Naive thymus-derived CD8-positive, alpha-beta T cell (primary cell): Measurements from ENCODE around the gene KTN1. TPM values are rescaled to one million over a fixed set of nuclear protein-coding genes. Genes with fewer than 3 reads are reported as not detected.

Experiments used
- ATAC-seq, 2 donors: fragments of 150-1000 bp; cut with Tn5 transposase in 1 of 2; sonication (Bioruptor Pico), chemical (Tn5 transposase) in 1 of 2; 1 replicate in 1 of 2; 2 replicates in 1 of 2; pipeline ENCODE4 v1.10.0; 2021; ENCODE audit warnings: mild to moderate bottlenecking in 2 of 2, moderate library complexity in 2 of 2
- POLR2A ChIA-PET: fragments of 350-600 bp; sonication (Branson Sonifier 250); formaldehyde crosslinking; loops from one replicate; lab custom pipeline; 2021; ENCODE audit warnings: antibody characterized with exemption; lab: Charles Lee
- DNase-seq, 10 donors: peaks; one replicate each; pipeline versions ENCODE4 v3.0.0 to v3.0.0-alpha.2; 2020 to 2022
- H3K27ac Mint-ChIP-seq, 10 donors: one replicate each; pipeline ENCODE4 v1.8.0; 2020 to 2022; ENCODE audit warnings: mild to moderate bottlenecking in 10 of 10, mixed read lengths in 10 of 10, moderate library complexity in 4 of 10, inconsistent platforms in 1 of 10
- H3K27me3 Mint-ChIP-seq, 5 donors: one replicate each; pipeline ENCODE4 v1.8.0; 2021 to 2022; ENCODE audit warnings: mixed read lengths in 5 of 5
- H3K36me3 Mint-ChIP-seq, 3 donors: one replicate each; pipeline ENCODE4 v1.8.0; 2020 to 2022; ENCODE audit warnings: mixed read lengths in 3 of 3, mild to moderate bottlenecking in 2 of 3, inconsistent platforms in 1 of 3
- H3K4me1 Mint-ChIP-seq, 4 donors: one replicate each; pipeline ENCODE4 v1.8.0; 2021 to 2022; ENCODE audit warnings: mixed read lengths in 4 of 4
- H3K4me3 Mint-ChIP-seq, 10 donors: one replicate each; pipeline ENCODE4 v1.8.0; 2020 to 2022; ENCODE audit warnings: mild to moderate bottlenecking in 10 of 10, mixed read lengths in 10 of 10, moderate library complexity in 6 of 10, inconsistent platforms in 1 of 10
- H3K9me3 Mint-ChIP-seq, 9 donors: one replicate each; pipeline ENCODE4 v1.8.0; 2020 to 2022; ENCODE audit warnings: mixed read lengths in 9 of 9, mild to moderate bottlenecking in 3 of 9, inconsistent platforms in 1 of 9, moderate library complexity in 1 of 9
- polyA plus RNA-seq, 3 donors: library from polyadenylated mRNA; unstranded; fragments of 300-500 nt; fragmentation: Illumina TruSeq; gene quantifications; one replicate each; pipeline ENCODE4 v1.2.3, GENCODE V29; 2021
- total RNA-seq, 8 experiments: library from RNA in 2 of 8; stranded (reverse) in 2 of 8; gene quantifications; one replicate each; pipeline ENCODE4 v1.2.3 and lab custom pipeline; 2021 to 2026

KTN1 gene
- total and polyA plus RNA-seq, 5 experiments from 2014 or later = 16.1 to 142 (median 30.1) TPM

DNA sequence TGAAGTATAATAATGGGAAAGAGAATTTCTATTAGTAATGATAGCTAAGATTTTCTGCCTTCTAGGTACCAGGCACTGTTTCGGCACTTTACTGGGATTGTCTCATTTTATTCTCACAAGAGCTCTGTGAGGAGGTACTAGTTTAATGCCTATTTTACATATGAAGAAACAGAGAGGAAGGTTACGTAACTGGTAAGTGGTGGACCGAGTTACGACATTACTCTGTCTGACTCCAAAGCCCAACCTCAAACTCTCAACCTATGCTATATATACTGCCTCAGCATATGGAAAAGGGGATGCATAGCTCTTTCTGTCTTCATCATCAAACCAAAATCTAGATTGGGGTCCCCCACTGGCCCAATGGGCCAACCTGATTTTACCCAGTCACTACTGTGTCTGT is 133.5 kb downstream of the KTN1 start:
- Mint-ChIP-seq H3K36me3 (peaks cover 0 to 5% (median 0%) of the 10 kb centered on the region in 3 donors), H3K27me3 (no peaks in the 10 kb centered on the region), H3K27ac (no peak overlapping the region), H3K4me3 (no peak overlapping the region), H3K4me1 (peaks cover 0 to 2% (median under 1%) of the 10 kb centered on the region in 4 donors), H3K9me3 (peaks cover 0 to 4% (median 0%) of the 10 kb centered on the region in 9 donors)
- ATAC-seq (no peak), DNase-seq (no peak)
- POLR2A ChIA-PET = no interaction called here

DNA sequence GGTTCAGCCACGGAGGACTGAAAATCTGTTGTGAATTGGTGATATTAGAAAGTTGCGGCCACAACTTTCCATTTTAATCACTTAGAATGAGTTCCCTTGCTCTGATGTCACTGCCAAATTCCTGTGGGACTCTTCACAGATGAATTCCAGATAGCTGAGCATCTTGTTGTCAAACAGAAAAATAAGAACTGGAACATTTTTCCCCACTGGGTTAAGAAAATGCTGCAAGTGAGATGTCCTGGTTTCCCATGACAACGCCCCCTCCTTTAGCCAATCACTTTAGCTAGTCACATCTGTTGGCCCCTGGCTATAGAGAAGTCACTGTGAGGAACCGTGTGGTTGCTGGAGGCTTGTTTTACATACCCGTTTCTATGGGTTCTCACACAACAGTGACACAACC is 135.9 kb downstream of the KTN1 start:
- POLR2A ChIA-PET = no interaction called here
- Mint-ChIP-seq H3K27ac (no peak overlapping the region), H3K36me3 (peaks cover 0 to 5% (median 0%) of the 10 kb centered on the region in 3 donors), H3K4me1 (peaks cover 0 to 4% (median 1%) of the 10 kb centered on the region in 4 donors), H3K27me3 (no peaks in the 10 kb centered on the region), H3K9me3 (peaks cover 0 to 4% (median 0%) of the 10 kb centered on the region in 9 donors), H3K4me3 (no peak overlapping the region)
- ATAC-seq (no peak), DNase-seq (no peak)

DNA sequence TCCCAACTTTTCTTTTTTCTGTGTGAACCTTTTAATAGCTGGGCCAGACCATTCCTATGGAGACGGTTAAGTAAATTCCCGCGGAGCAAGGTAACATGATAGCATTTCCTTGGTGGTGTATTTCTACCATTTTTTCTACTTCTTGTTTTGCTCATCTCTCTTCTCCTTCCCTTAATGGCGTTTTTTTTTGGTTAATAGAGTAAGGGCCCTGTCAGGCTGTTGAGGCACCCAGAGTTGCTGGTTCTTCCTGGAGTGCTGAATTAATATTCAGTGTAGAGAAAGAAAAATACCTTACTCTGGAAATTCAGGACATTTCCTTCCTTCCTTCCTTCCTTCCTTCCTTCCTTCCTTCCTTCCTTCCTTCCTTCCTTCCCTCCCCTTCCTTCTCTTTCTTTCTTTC is 137.6 kb downstream of the KTN1 start:
- Mint-ChIP-seq H3K27me3 (no peaks in the 10 kb centered on the region), H3K4me1 (peaks cover 0 to 4% (median 1%) of the 10 kb centered on the region in 4 donors), H3K4me3 (no peak overlapping the region), H3K27ac (peak overlapping the region in 1 of 10 donors; percentile 63), H3K36me3 (no peaks in the 10 kb centered on the region), H3K9me3 (peaks cover 0 to 2% (median 0%) of the 10 kb centered on the region in 9 donors)
- no peak for DNase-seq
- ATAC-seq = no peak
- POLR2A ChIA-PET = no interaction called here

DNA sequence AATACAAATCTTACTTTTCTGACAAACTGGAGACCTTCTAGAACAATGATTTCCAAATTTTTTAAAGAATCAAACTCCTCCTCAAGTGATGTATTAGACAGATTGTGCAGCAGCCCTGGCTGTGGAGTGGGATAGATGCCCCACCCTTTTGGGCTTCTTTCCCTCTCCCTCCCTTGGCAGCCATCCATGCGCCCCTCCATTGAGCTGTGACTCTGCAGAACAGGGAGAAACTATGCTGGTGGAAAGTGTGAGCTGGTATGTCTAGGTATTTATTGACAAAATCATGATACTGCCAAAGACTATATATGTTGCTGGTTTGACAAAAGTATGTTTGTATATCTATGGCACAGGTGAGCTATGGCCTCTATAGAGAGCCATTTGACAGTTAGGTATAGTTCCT is 138.5 kb downstream of the KTN1 start:
- H3K27ac Mint-ChIP-seq = no peak overlapping the region
- no peaks in the 10 kb centered on the region for H3K36me3 Mint-ChIP-seq
- H3K4me1 Mint-ChIP-seq = peaks cover 0 to 4% (median 1%) of the 10 kb centered on the region in 4 donors
- no peak overlapping the region for H3K4me3 Mint-ChIP-seq
- H3K9me3 Mint-ChIP-seq = peaks cover 0 to 2% (median 0%) of the 10 kb centered on the region in 9 donors
- POLR2A ChIA-PET = no interaction called here
- no peaks in the 10 kb centered on the region for H3K27me3 Mint-ChIP-seq
- DNase-seq (no peak), ATAC-seq (no peak)

DNA sequence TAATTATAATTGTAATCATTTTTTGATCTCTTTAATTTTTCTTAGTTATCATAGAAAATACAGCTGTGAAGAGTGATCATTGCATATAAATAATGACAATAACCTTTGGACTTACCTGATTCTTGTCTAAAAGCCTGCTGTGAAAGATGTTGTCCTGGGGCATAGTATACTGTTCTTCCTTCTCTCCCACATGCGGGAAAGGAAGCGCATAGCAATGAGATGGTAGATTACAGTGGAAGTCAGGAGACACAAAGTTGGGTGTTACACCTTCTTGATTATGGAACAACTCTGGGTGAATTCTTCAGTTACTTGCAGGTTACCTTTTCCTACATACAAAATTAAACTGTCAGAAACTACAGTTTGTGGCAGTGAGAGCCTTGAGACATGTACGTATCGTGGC is 140.8 kb downstream of the KTN1 start:
- Mint-ChIP-seq H3K27me3 (no peaks in the 10 kb centered on the region), H3K36me3 (no peaks in the 10 kb centered on the region), H3K4me3 (no peak overlapping the region), H3K27ac (no peak overlapping the region), H3K9me3 (peaks cover 0 to 2% (median 0%) of the 10 kb centered on the region in 9 donors), H3K4me1 (peaks cover 0 to 4% (median under 1%) of the 10 kb centered on the region in 4 donors)
- POLR2A ChIA-PET = no interaction called here
- no peak for ATAC-seq
- no peak for DNase-seq

DNA sequence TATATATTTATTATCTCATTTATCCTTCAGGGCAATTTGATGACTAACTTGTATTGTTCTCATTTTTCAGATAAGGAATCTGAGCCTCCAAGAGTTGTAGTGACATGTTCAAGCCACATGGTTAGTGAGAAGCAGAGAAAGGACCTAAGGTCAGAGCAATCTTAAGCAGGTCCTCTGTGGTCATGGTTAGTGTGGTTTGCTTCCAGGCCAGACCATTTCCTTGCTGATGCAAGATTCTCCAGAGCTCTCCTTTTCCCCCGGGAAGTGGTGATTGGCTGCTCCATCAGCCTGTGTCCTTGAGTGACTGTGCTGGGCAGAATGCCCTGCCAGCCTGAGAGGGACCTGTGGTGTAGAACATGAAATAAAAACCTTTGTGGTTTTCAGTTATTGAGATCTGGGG is 141.3 kb downstream of the KTN1 start:
- Mint-ChIP-seq H3K4me1 (peaks cover 0 to 4% (median 0%) of the 10 kb centered on the region in 4 donors), H3K36me3 (no peaks in the 10 kb centered on the region), H3K4me3 (no peak overlapping the region), H3K27ac (no peak overlapping the region), H3K9me3 (peaks cover 0 to 2% (median 0%) of the 10 kb centered on the region in 9 donors), H3K27me3 (no peaks in the 10 kb centered on the region)
- no peak for DNase-seq
- no peak for ATAC-seq
- POLR2A ChIA-PET = no interaction called here

DNA sequence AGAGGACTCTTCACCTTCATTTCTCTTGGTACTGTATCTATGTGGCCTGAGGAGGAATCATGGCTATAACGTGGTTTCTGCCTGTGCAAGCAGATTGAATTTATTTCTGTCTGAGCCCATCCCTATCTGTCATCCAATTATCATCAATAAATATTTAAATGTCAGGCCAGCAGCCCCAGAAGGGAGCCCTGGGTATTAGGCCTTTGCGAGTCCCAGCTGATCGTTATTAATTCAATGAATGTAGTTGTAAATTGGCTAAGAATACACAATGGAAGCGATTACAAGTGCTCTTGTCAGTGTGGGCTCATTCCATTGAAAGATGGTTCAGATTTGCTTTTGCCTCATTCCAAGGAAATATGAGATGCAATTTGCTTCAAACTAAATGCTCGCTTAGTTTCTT is 142.0 kb downstream of the KTN1 start:
- no peak overlapping the region for H3K27ac Mint-ChIP-seq
- peaks cover 0 to 4% (median 0%) of the 10 kb centered on the region in 4 donors for H3K4me1 Mint-ChIP-seq
- no peak for ATAC-seq
- H3K9me3 Mint-ChIP-seq = peaks cover 0 to 2% (median 0%) of the 10 kb centered on the region in 9 donors
- no peaks in the 10 kb centered on the region for H3K27me3 Mint-ChIP-seq
- no peak for DNase-seq
- POLR2A ChIA-PET = no interaction called here
- H3K4me3 Mint-ChIP-seq = no peak overlapping the region
- H3K36me3 Mint-ChIP-seq = no peaks in the 10 kb centered on the region

DNA sequence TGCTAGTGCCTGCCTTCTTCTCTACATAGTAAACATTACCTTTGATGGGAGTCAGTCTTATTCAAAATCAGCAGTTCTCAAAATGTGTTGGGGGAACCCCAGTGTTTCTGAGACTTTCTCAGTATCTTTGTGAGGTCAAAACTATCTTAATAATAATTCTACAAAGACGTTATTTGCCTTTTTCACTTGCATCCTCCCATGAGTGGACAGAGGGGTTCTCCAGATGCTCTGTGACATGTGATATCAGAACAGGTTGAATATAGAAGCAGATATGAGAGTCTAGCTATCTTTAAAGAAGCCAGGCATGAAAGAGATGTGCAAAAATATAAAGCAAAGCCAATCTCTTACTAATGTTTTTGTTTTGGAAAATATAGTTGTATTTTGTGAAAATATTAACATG is 144.7 kb downstream of the KTN1 start:
- no peaks in the 10 kb centered on the region for H3K4me1 Mint-ChIP-seq
- H3K27me3 Mint-ChIP-seq = peaks cover 0 to 1% (median 0%) of the 10 kb centered on the region in 5 donors
- no peak for ATAC-seq
- H3K9me3 Mint-ChIP-seq = no peaks in the 10 kb centered on the region
- DNase-seq = no peak
- H3K36me3 Mint-ChIP-seq = no peaks in the 10 kb centered on the region
- POLR2A ChIA-PET = no interaction called here
- no peak overlapping the region for H3K4me3 Mint-ChIP-seq
- no peak overlapping the region for H3K27ac Mint-ChIP-seq

DNA sequence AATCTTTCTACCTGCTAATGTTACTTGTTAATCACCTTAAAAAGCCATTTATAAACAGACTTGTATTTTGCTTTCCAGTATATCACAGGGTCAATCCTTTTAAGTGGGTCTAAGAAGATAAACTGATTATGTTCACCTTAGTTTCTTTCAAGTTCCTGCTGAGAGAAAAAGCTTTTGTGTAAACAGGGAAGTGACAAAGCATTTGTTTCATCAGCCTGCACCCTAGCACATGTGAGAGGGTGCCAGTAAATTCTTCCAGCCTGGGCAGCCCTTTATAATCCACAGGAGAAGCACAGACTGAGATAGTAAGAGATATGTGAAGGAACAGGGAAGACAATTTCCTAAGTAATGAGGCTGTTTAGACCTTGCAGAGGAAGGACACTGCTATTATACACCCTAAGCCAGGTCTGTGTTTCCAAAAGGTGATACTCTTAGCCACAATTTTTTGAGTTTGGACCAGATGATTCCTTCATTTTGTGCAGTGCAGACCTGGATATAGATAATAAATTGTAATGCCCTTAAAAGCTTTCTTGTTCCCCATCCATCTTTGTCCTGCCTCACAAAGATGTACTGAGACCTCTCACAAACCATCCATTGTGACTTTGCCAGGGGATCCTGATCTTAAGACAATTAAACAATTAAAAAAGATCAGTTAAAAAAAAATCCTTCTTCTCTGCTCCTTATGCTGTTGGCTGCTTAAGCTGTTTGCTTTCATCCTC is 150.7 kb downstream of the KTN1 start:
- no peak for ATAC-seq
- no peaks in the 10 kb centered on the region for H3K36me3 Mint-ChIP-seq
- peaks cover 0 to 5% (median 1%) of the 10 kb centered on the region in 5 donors for H3K27me3 Mint-ChIP-seq
- POLR2A ChIA-PET = no interaction called here
- H3K4me1 Mint-ChIP-seq = no peaks in the 10 kb centered on the region
- H3K4me3 Mint-ChIP-seq = no peak overlapping the region
- H3K9me3 Mint-ChIP-seq = no peaks in the 10 kb centered on the region
- no peak overlapping the region for H3K27ac Mint-ChIP-seq
- DNase-seq = no peak

DNA sequence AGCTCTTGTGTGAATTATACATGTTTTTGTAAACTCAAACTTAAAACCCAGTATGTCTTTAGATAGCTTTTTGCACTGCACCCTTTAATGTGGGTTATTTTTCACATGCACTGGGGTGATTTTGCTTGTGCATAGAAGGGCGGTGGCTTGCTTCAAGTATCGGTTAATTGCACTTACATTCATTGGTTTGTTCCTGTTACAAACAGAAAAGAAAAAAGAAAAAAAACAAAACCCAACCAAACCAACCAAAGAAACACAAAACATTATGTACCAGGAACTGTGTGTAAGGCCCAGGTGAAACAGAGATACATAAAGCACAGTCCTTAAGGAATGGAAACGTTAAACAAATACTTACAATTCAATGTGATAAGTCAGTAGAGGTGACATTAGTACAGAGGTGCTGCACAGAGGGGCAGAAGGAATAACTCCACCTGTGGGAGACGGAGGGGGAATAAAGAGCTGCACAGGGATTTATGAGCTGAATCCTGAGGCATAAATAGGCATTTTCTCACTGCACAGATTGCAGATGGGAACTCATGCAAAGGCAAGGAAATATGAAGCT is 151.4 kb downstream of the KTN1 start:
- Mint-ChIP-seq H3K9me3 (no peaks in the 10 kb centered on the region), H3K36me3 (no peaks in the 10 kb centered on the region), H3K4me1 (no peaks in the 10 kb centered on the region), H3K4me3 (no peak overlapping the region), H3K27ac (no peak overlapping the region), H3K27me3 (peaks cover 0 to 5% (median 1%) of the 10 kb centered on the region in 5 donors)
- no peak for ATAC-seq
- DNase-seq = no peak
- POLR2A ChIA-PET = no interaction called here

DNA sequence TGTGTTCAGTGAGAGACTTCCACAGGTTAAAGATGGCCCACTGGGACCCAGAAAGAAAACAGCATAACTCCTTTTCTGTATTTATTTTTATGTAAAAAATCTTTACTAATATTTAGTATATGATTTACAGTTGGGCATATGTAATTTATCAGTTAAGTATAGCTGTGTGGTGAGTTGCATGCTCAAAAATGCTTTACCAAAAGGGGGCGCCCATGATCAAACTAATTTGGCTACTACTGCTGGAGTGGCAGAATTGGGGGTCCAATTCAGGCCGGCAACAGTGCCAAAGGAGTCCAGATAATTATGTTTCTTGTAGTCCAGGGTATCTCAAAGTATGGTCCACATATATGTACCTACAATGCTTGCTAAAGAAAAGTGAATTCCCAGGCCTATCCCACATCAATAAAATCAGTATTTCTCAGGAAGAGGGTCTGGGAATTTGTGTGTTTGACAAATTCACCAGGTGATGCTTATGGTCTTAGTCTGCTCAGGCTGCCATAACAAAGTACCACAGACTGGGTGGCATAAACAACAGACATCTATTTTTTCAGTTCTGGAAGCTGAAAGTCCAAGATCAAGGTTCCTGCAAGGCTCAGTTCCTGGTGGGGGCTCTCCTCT is 152.0 kb downstream of the KTN1 start:
- POLR2A ChIA-PET = no interaction called here

DNA sequence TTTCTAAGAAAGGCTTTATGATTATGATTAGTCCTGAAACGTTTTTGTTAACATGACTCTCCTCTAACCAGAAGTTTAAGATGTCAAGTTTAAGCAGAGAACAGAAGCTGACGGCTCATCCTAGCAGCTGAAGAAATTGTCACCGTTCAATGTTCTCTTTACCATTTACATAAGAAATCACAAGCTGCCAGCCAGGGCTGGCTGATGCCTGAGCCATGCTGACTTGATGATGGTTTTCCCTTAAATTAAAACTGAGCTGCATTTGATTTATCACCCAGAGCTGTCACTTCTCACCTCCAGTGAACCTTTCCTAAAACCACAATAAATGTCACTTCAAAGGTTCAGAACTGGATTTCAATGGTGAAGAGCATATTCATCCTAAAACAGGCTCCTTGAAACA is 153.6 kb downstream of the KTN1 start:
- Mint-ChIP-seq H3K4me1 (no peaks in the 10 kb centered on the region), H3K27ac (no peak overlapping the region), H3K36me3 (no peaks in the 10 kb centered on the region), H3K9me3 (no peaks in the 10 kb centered on the region), H3K27me3 (peaks cover 0 to 5% (median 0%) of the 10 kb centered on the region in 5 donors), H3K4me3 (no peak overlapping the region)
- POLR2A ChIA-PET = no interaction called here
- DNase-seq (no peak), ATAC-seq (no peak)

More for the DNA sequence above, 152.0 kb downstream of the KTN1 start:
- H3K4me3 Mint-ChIP-seq = no peak overlapping the region
- H3K36me3 Mint-ChIP-seq = no peaks in the 10 kb centered on the region
- DNase-seq = peak; percentile 9 to 75 (median 44)
- H3K27ac Mint-ChIP-seq = no peak overlapping the region
- no peaks in the 10 kb centered on the region for H3K9me3 Mint-ChIP-seq
- peaks cover 0 to 5% (median 1%) of the 10 kb centered on the region in 5 donors for H3K27me3 Mint-ChIP-seq
- no peak for ATAC-seq
- no peaks in the 10 kb centered on the region for H3K4me1 Mint-ChIP-seq
